Liver (tissue), 3 donors: ENCODE data around the gene DEDD2.
A peak's percentile ranks its signal among the peaks of the same experiment; 100 is the strongest.

ENCODE experiments used
- EGR1 ChIP-seq, 2 donors: IDR thresholded peaks; 2 replicates each; pipeline ENCODE4 v1.6.1; 2016 to 2018; ENCODE audit warnings: antibody characterized with exemption in 2 of 2, low read depth in 2 of 2
- FOXA2 ChIP-seq: IDR thresholded peaks from 2 replicates; pipeline ENCODE4 v1.6.1; 2016; ENCODE audit warnings: antibody characterized with exemption
- GABPA ChIP-seq, 2 donors: IDR thresholded peaks in 1 of 2; conservative IDR thresholded peaks in 1 of 2; 2 replicates each; pipeline ENCODE4 v1.6.1; 2016; ENCODE audit warnings: antibody characterized with exemption in 2 of 2, mild to moderate bottlenecking in 1 of 2, moderate library complexity in 1 of 2
- HNF4A ChIP-seq, 2 donors: conservative IDR thresholded peaks; 2 replicates each; pipeline ENCODE4 v1.6.1; 2016; ENCODE audit warnings: antibody characterized with exemption in 2 of 2, mild to moderate bottlenecking in 2 of 2
- RAD21 ChIP-seq, 2 donors: IDR thresholded peaks; 2 replicates each; pipeline ENCODE4 v1.6.1; 2016; ENCODE audit warnings: antibody characterized with exemption in 2 of 2, mild to moderate bottlenecking in 2 of 2
- RXRA ChIP-seq, 2 donors: IDR thresholded peaks; 2 replicates each; pipeline ENCODE4 v1.6.1; 2017 to 2018; ENCODE audit warnings: antibody characterized with exemption in 2 of 2, mild to moderate bottlenecking in 1 of 2
- SP1 ChIP-seq: IDR thresholded peaks from 2 replicates; pipeline ENCODE4 v1.6.1; 2018; ENCODE audit warnings: antibody characterized with exemption, mild to moderate bottlenecking
- YY1 ChIP-seq: IDR thresholded peaks from 2 replicates; pipeline ENCODE4 v1.6.1; 2016; ENCODE audit warnings: antibody characterized with exemption, mild to moderate bottlenecking
- TF ChIP-seq, protein P1 (sequence below): fragments of 150-350 bp; IDR thresholded peaks from 2 replicates; pipeline ENCODE4 v1.5.1; 2017; ENCODE audit warnings: improper control_type of control experiment, low read depth, low read length; ENCODE audit not compliant: missing input control
- TF ChIP-seq, protein P2 (sequence below): IDR thresholded peaks from 2 replicates; pipeline ENCODE4 v1.6.1; 2016; ENCODE audit warnings: antibody characterized with exemption
- TF ChIP-seq, protein P3 (sequence below): IDR thresholded peaks from 2 replicates; pipeline ENCODE4 v1.6.1; 2016; ENCODE audit warnings: antibody characterized with exemption
- TF ChIP-seq, protein P4 (sequence below): IDR thresholded peaks from 2 replicates; pipeline ENCODE4 v1.6.1; 2016; ENCODE audit warnings: antibody characterized with exemption
- TF ChIP-seq, protein P5 (sequence below): IDR thresholded peaks from 2 replicates; pipeline ENCODE4 v1.6.1; 2016; ENCODE audit warnings: antibody characterized with exemption, mild to moderate bottlenecking
- donor health status: healthy.
- donor health status: healthy.

DNA sequence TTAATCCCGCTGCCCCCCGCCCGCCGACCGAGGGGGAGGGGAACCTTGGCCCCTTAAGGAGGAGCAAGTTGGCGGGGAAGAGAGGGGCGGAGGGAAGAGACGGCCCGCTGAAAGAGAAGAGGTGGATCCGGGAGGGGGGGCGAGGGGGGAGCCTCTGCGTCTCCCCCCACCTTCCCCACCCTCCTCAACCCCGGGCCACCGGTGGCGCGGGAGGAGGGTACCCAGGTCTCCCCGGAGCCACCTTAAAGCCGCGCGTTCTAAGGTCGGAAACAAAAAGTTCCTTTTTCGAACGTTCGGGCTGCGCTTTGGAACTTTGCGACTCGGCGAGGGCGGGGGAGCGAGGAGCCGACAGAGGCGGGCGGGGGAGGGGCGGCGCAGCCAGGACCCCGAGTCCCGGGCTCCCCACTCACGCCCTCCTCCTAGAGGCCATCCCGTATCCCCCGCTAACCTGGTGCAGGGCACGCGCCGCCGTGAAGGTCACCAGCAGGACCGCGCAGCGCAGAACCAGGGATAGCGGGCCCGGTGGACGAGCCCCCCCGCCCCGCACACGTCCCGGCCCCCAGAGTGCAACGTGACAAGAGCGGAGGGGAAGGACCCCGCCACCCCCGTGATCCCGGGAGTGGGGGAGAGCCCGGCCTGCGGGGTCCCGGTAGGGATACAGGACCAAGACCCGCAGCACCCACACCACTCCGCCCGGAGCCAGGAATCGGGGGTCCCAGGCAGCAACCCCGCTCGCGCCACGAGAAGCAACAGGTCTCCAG lies 36.8 kb upstream of the DEDD2 start:
- no peak for TF ChIP-seq YY1
- TF ChIP-seq, protein P1, sequence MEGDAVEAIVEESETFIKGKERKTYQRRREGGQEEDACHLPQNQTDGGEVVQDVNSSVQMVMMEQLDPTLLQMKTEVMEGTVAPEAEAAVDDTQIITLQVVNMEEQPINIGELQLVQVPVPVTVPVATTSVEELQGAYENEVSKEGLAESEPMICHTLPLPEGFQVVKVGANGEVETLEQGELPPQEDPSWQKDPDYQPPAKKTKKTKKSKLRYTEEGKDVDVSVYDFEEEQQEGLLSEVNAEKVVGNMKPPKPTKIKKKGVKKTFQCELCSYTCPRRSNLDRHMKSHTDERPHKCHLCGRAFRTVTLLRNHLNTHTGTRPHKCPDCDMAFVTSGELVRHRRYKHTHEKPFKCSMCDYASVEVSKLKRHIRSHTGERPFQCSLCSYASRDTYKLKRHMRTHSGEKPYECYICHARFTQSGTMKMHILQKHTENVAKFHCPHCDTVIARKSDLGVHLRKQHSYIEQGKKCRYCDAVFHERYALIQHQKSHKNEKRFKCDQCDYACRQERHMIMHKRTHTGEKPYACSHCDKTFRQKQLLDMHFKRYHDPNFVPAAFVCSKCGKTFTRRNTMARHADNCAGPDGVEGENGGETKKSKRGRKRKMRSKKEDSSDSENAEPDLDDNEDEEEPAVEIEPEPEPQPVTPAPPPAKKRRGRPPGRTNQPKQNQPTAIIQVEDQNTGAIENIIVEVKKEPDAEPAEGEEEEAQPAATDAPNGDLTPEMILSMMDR = no peak
- no peak for TF ChIP-seq RAD21 (IDR thresholded peaks at IDR 0.05)
- TF ChIP-seq HNF4A (conservative IDR thresholded peaks at IDR 0.05) = peak; percentile 8 to 49
- TF ChIP-seq GABPA (IDR thresholded peaks at IDR 0.05 in 1 of 2, conservative IDR thresholded peaks at IDR 0.05 in 1 of 2) = no peak
- TF ChIP-seq SP1 = no peak
- TF ChIP-seq, protein P2, sequence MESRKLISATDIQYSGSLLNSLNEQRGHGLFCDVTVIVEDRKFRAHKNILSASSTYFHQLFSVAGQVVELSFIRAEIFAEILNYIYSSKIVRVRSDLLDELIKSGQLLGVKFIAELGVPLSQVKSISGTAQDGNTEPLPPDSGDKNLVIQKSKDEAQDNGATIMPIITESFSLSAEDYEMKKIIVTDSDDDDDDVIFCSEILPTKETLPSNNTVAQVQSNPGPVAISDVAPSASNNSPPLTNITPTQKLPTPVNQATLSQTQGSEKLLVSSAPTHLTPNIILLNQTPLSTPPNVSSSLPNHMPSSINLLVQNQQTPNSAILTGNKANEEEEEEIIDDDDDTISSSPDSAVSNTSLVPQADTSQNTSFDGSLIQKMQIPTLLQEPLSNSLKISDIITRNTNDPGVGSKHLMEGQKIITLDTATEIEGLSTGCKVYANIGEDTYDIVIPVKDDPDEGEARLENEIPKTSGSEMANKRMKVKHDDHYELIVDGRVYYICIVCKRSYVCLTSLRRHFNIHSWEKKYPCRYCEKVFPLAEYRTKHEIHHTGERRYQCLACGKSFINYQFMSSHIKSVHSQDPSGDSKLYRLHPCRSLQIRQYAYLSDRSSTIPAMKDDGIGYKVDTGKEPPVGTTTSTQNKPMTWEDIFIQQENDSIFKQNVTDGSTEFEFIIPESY = no peak
- TF ChIP-seq, protein P3, sequence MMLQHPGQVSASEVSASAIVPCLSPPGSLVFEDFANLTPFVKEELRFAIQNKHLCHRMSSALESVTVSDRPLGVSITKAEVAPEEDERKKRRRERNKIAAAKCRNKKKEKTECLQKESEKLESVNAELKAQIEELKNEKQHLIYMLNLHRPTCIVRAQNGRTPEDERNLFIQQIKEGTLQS = no peak
- TF ChIP-seq, protein P4, sequence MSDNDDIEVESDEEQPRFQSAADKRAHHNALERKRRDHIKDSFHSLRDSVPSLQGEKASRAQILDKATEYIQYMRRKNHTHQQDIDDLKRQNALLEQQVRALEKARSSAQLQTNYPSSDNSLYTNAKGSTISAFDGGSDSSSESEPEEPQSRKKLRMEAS = no peak
- TF ChIP-seq, protein P5, sequence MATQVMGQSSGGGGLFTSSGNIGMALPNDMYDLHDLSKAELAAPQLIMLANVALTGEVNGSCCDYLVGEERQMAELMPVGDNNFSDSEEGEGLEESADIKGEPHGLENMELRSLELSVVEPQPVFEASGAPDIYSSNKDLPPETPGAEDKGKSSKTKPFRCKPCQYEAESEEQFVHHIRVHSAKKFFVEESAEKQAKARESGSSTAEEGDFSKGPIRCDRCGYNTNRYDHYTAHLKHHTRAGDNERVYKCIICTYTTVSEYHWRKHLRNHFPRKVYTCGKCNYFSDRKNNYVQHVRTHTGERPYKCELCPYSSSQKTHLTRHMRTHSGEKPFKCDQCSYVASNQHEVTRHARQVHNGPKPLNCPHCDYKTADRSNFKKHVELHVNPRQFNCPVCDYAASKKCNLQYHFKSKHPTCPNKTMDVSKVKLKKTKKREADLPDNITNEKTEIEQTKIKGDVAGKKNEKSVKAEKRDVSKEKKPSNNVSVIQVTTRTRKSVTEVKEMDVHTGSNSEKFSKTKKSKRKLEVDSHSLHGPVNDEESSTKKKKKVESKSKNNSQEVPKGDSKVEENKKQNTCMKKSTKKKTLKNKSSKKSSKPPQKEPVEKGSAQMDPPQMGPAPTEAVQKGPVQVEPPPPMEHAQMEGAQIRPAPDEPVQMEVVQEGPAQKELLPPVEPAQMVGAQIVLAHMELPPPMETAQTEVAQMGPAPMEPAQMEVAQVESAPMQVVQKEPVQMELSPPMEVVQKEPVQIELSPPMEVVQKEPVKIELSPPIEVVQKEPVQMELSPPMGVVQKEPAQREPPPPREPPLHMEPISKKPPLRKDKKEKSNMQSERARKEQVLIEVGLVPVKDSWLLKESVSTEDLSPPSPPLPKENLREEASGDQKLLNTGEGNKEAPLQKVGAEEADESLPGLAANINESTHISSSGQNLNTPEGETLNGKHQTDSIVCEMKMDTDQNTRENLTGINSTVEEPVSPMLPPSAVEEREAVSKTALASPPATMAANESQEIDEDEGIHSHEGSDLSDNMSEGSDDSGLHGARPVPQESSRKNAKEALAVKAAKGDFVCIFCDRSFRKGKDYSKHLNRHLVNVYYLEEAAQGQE = no peak
- no peak for TF ChIP-seq FOXA2
- TF ChIP-seq EGR1 (IDR thresholded peaks at IDR 0.05; ENCODE audit: low read depth in 2 of 2) = peak in 1 of 2 donors; percentile 36
- peak; percentile 6 to 23 for TF ChIP-seq RXRA (IDR thresholded peaks at IDR 0.05)
